Ishikawa (cell line): ENCODE results near the gene CMTM1.

ENCODE experiments used
- MAX ChIP-seq: IDR thresholded peaks from 2 replicates; pipeline ENCODE4 v1.6.1; 2012
- NFIC ChIP-seq: IDR thresholded peaks from 2 replicates; pipeline ENCODE4 v1.6.1; 2012
- TAF1 ChIP-seq: IDR thresholded peaks from 2 replicates; pipeline ENCODE4 v1.6.1; 2012; ENCODE audit warnings: low read depth, mild to moderate bottlenecking
- YY1 ChIP-seq: IDR thresholded peaks from 2 replicates; pipeline ENCODE4 v1.6.1; 2012; ENCODE audit warnings: low read depth

GRCh38 chr16:66578651-66579531 lies 12.7 kb downstream of the CMTM1 start, which contains the start of gene CMTM2:
- no peak for TF ChIP-seq TAF1
- no peak for TF ChIP-seq NFIC
- no peak for TF ChIP-seq MAX
- no peak for TF ChIP-seq YY1
